T follicular helper cell (primary cell): ENCODE measurements around the gene VPREB1.
A peak's percentile ranks its signal among the peaks of the same experiment; 100 is the strongest.
"Not testable (repeated sequence)": the region's sequence is repeated elsewhere in the genome, so short reads cannot be mapped to it uniquely, and the experiment has no call there.

ENCODE experiments used
- DNase-seq: peaks from one replicate; pipeline ENCODE4 v3.0.0-alpha.2; 2020; ENCODE audit warnings: low read depth

The VPREB1 gene

GRCh38 chr22:22214819-22215329 lies 29.7 kb upstream of the VPREB1 start:
- no peak for DNase-seq

- DNase-seq = no peak
Measured at GRCh38 chr22:22215659-22216449, 28.7 kb upstream of the VPREB1 start.

- DNase-seq = no peak
Measured at GRCh38 chr22:22216450-22216959, 28.1 kb upstream of the VPREB1 start.

- no peak for DNase-seq
Measured at GRCh38 chr22:22218302-22218701, 26.3 kb upstream of the VPREB1 start.

GRCh38 chr22:22219140-22219996 lies 25.2 kb upstream of the VPREB1 start:
- no peak for DNase-seq

- DNase-seq = not testable (repeated sequence)
Measured at GRCh38 chr22:22221043-22221442, 23.5 kb upstream of the VPREB1 start.

GRCh38 chr22:22226448-22227187 lies 18.0 kb upstream of the VPREB1 start:
- DNase-seq = no peak

- no peak for DNase-seq
Measured at GRCh38 chr22:22228421-22228820, 16.2 kb upstream of the VPREB1 start.

GRCh38 chr22:22228921-22229320 lies 15.7 kb upstream of the VPREB1 start:
- DNase-seq = no peak

GRCh38 chr22:22229683-22230420 lies 14.7 kb upstream of the VPREB1 start:
- no peak for DNase-seq

GRCh38 chr22:22230438-22230837 lies 14.1 kb upstream of the VPREB1 start:
- no peak for DNase-seq

- DNase-seq = no peak
Measured at GRCh38 chr22:22233081-22233480, 11.5 kb upstream of the VPREB1 start.

GRCh38 chr22:22235558-22235957 lies 9.0 kb upstream of the VPREB1 start:
- peak; percentile 24 for DNase-seq

- no peak for DNase-seq
Measured at GRCh38 chr22:22237521-22237920, 7.1 kb upstream of the VPREB1 start.

GRCh38 chr22:22239311-22239939 lies 5.2 kb upstream of the VPREB1 start:
- DNase-seq = no peak

- no peak for DNase-seq
Measured at GRCh38 chr22:22241554-22241898, 3.1 kb upstream of the VPREB1 start.

- no peak for DNase-seq
Measured at GRCh38 chr22:22242488-22242887, 2.1 kb upstream of the VPREB1 start.

- no peak for DNase-seq
Measured at GRCh38 chr22:22243033-22243680, 1.4 kb upstream of the VPREB1 start.

- DNase-seq = no peak
Measured at GRCh38 chr22:22245256-22245909, 797 bp downstream of the VPREB1 start.
